GM21447 (cell line): ENCODE data around the gene ZNF598.

Experiments used
- ATAC-seq: cut with Tn5 transposase; IDR thresholded peaks from one replicate; pipeline ENCODE4 v1.9.1; 2021; ENCODE audit not compliant: unreplicated experiment

The ZNF598 gene

GRCh38 chr16:2009791-2010510 lies at the start of gene ZNF598:
Gene ZNF598 (minus strand): TSS chr16:2009821.
- ATAC-seq, result peak; percentile 69

GRCh38 chr16:2058872-2059271 lies 49.3 kb upstream of the ZNF598 start:
- no peak for ATAC-seq

GRCh38 chr16:2058420-2058819 lies 48.8 kb upstream of the ZNF598 start:
- ATAC-seq, result no peak

- ATAC-seq, result no peak
Observed at GRCh38 chr16:2057438-2057837, 47.8 kb upstream of the ZNF598 start.

- ATAC-seq, result no peak
Observed at GRCh38 chr16:2056681-2057407, 47.2 kb upstream of the ZNF598 start.

GRCh38 chr16:2056077-2056476 lies 46.5 kb upstream of the ZNF598 start:
- ATAC-seq, result no peak

GRCh38 chr16:2054543-2055245 lies 45.1 kb upstream of the ZNF598 start:
- no peak for ATAC-seq

- no peak for ATAC-seq
Observed at GRCh38 chr16:2053897-2054296, 44.3 kb upstream of the ZNF598 start.

- ATAC-seq, result no peak
Observed at GRCh38 chr16:2053211-2053610, 43.6 kb upstream of the ZNF598 start.

GRCh38 chr16:2048116-2048543 lies 38.5 kb upstream of the ZNF598 start:
- no peak for ATAC-seq

- ATAC-seq, result peak; percentile 90
Observed at GRCh38 chr16:2047330-2048115, 37.9 kb upstream of the ZNF598 start, which contains the start of the genes NTHL1 and TSC2. Gene NTHL1 (minus strand): TSS chr16:2047834. CDS start chr16:2047823, 11 bp downstream. Gene TSC2 (plus strand): TSS chr16:2047985. CDS start chr16:2048616, 631 bp downstream.

- no peak for ATAC-seq
Observed at GRCh38 chr16:2046893-2047329, 37.3 kb upstream of the ZNF598 start.

GRCh38 chr16:2045965-2046892 lies 36.6 kb upstream of the ZNF598 start:
- ATAC-seq, result no peak

- no peak for ATAC-seq
Observed at GRCh38 chr16:2044541-2044940, 34.9 kb upstream of the ZNF598 start.

GRCh38 chr16:2043667-2044451 lies 34.2 kb upstream of the ZNF598 start:
- no peak for ATAC-seq

- no peak for ATAC-seq
Observed at GRCh38 chr16:2042986-2043666, 33.5 kb upstream of the ZNF598 start.

GRCh38 chr16:2042171-2042985 lies 32.8 kb upstream of the ZNF598 start:
- no peak for ATAC-seq
